NCI-H1694 treated with DMSO at 0.1 percent for 48 hours (cell line): Measurements from ENCODE around the gene HINFP.

Source experiments
- DNase-seq: peaks from one replicate; lab custom pipeline; 2025; lab: John Stamatoyannopoulos, UW

Gene HINFP, protein sequence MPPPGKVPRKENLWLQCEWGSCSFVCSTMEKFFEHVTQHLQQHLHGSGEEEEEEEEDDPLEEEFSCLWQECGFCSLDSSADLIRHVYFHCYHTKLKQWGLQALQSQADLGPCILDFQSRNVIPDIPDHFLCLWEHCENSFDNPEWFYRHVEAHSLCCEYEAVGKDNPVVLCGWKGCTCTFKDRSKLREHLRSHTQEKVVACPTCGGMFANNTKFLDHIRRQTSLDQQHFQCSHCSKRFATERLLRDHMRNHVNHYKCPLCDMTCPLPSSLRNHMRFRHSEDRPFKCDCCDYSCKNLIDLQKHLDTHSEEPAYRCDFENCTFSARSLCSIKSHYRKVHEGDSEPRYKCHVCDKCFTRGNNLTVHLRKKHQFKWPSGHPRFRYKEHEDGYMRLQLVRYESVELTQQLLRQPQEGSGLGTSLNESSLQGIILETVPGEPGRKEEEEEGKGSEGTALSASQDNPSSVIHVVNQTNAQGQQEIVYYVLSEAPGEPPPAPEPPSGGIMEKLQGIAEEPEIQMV

GRCh38 chr11:119121008-119121810, at the start of gene HINFP:
Gene HINFP (plus strand): TSS chr11:119121580. CDS start chr11:119126945, 5,365 bp downstream.
- peak; percentile 84 for DNase-seq

DNA sequence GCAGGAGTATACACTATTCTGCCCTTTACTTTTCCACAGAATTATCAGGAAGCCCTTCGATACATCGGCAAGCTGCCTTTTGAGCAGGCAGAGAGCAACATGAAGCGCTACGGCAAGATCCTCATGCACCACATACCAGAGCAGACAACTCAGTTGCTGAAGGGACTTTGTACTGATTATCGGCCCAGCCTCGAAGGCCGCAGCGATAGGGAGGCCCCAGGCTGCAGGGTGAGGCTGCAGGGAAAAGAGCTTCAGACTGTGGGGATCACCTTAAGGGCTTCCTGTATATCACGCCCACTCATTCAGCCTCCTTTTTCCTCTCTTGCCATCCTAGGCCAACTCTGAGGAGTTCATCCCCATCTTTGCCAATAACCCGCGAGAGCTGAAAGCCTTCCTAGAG, 43.5 kb upstream of the HINFP start:
- DNase-seq = no peak

DNA sequence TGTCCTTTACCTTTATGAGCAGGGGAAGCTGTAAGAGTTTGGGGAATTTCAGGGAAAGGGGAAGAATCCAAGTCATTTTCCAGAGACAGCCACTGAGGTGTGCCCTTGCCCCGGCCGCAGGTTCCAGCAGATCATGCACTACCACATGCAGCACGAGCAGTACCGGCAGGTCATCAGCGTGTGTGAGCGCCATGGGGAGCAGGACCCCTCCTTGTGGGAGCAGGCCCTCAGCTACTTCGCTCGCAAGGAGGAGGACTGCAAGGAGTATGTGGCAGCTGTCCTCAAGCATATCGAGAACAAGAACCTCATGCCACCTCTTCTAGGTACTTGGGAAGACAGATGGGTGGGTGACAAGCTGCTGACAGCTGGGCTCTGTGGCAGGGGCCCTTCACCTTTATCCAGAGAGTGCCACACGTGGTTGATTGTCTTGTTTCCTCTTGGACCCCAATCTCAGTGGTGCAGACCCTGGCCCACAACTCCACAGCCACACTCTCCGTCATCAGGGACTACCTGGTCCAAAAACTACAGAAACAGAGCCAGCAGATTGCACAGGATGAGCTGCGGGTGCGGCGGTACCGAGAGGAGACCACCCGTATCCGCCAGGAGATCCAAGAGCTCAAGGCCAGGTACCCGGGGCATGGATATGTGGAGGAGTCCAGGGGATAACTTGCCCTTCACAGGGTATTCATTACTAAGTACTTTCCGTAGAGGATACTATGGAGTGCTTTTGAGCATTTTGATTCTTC, 42.5 kb upstream of the HINFP start:
- DNase-seq = no peak

- DNase-seq = no peak
These were observed 39.6 kb upstream of the HINFP start for GRCh38 chr11:119081682-119082260.

- peak; percentile 64 for DNase-seq
These were observed 36.5 kb upstream of the HINFP start, which contains the start of gene HMBS for GRCh38 chr11:119084663-119085436. Gene HMBS (plus strand): TSS chr11:119084881. CDS start chr11:119085034, 153 bp downstream.

GRCh38 chr11:119085437-119085847, 35.9 kb upstream of the HINFP start:
- no peak for DNase-seq

- no peak for DNase-seq
These were observed 34.3 kb upstream of the HINFP start for GRCh38 chr11:119087123-119087522.

DNA sequence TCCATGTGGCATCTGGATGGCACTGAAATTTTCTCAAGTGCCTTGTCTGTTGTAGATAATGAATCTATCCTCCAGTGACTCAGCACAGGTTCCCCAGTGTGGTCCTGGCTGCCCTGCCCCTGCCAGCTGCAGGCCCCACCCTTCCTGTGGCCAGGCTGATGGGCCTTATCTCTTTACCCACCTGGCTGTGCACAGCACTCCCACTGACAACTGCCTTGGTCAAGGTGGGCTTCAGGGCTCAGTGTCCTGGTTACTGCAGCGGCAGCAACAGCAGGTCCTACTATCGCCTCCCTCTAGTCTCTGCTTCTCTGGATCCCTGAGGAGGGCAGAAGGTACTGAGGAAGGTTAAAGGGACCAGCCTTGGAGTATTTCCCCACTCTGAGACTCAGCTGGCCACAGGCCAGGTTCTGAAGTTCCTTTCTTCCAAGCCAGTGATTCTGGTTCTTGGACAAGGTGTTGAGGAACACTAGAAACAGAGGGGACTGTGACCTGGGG, 33.6 kb upstream of the HINFP start:
- DNase-seq = no peak

DNA sequence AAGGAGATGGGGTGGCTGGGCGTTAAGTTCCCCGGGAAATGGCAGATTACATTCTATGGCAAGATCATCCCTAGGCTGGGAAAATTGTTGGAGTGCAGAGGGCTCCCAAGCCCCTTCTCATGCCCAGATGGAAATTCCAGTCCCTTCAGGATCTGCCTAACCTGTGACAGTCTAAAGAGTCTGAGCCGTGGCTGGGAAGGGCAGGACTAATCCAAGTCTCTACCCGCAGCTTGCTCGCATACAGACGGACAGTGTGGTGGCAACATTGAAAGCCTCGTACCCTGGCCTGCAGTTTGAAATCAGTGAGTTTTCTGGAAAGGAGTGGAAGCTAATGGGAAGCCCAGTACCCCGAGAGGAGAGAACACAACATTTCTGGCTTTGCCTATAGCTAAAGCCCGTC, 33.0 kb upstream of the HINFP start:
- DNase-seq = no peak

- no peak for DNase-seq
These were observed 32.1 kb upstream of the HINFP start for GRCh38 chr11:119089319-119089718.

GRCh38 chr11:119091178-119091577, 30.2 kb upstream of the HINFP start:
- DNase-seq = no peak

DNA sequence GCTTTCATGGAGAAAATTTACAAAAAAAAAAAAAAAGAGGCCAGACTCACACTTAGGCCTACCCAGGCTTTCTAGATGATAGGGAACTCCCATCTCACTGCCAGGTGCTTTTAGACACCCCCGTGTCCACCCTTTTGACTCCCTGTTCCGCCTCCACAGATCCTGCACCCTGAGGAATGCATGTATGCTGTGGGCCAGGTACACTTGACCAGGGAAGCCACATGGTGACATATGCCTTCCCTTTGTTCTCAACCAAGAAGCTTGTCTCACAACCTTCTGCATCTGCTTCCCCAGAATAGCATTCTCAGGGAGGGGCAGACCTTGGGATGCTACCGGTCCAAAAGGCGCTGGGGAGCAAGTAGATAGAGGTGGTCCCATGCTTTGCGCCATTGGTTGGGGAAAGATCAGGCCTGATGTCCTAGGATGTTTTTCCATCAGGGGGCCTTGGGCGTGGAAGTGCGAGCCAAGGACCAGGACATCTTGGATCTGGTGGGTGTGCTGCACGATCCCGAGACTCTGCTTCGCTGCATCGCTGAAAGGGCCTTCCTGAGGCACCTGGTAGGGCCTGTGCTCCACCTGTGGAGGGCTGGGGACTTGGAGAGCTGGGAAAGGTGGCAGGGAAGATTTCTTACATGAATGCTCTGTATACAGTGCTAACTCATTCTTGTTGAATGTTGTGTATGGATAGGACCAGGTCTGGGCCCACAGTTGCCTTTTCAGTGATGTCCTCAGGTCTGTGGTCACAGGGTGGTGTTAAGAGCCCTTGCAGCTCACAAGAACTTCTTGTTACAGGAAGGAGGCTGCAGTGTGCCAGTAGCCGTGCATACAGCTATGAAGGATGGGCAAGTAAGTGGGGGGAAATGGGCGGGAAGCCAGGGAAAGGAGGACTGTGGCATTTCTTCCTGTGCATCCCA, 29.2 kb upstream of the HINFP start:
- DNase-seq = no peak

DNA sequence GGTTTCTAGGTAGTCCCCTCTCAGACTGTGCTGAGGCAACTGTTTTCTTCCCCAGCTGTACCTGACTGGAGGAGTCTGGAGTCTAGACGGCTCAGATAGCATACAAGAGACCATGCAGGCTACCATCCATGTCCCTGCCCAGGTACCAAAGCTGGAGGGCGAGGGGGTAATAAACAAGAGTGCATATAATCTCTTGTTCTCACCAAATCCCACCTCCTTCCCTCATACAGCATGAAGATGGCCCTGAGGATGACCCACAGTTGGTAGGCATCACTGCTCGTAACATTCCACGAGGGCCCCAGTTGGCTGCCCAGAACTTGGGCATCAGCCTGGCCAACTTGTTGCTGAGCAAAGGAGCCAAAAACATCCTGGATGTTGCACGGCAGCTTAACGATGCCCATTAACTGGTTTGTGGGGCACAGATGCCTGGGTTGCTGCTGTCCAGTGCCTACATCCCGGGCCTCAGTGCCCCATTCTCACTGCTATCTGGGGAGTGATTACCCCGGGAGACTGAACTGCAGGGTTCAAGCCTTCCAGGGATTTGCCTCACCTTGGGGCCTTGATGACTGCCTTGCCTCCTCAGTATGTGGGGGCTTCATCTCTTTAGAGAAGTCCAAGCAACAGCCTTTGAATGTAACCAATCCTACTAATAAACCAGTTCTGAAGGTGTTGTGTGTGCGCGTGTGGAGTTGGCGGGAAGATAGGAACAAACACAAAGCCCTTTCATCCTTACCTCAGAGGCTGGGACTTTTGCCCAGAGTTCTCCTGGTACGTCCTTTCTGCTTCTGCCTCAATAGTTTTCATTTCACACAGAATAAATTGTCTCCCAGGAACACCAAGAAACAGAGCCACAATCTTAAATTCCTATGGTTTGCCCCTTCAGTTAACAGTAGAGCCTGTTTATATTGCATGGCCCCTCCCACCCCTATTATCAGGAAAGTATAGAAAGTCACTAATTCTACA, 28.2 kb upstream of the HINFP start:
- DNase-seq = no peak

DNA sequence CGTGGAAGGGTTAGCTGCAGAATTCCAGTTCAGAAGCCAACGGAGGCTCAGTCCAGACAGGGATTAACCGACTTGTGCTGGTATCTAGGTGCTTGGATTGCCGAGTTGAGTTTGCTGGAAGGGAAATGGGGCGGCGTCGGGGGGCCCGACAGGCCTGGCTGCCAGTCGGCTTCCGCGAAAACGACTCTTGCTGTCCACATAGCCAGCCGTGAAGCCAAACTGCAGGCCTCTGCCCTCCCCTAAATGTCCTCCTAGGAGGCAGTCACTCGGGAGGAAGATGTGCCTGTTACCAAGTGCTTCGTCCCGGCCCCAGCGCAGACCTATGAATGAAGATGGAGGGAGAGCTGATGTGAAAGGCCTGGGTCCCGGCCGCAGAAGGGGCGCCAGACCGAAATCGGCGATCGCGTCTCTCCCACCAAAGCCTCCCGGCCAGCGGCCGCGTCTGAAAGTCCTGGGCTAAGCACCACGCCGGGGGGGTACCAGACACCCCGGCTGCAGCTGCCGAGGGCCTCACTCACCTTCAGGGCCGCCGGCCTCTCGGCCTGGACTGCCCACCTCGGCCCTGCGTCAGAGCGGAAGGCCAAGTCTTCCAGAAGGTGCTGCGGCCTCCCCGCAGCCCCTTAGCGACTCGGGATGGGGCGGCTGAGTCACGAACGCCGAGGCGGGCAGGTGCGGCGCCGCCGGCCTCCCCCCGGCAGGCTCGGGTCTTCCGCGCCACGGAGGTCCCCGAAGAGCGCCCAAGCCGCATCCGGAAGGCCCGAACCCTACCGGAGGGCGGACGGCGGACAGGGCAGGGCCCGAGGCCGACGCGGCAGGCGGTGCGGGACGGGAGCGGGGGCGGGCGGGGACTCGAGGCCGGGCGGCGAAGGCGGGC, 27.2 kb upstream of the HINFP start:
- DNase-seq = no peak

- DNase-seq = no peak
These were observed 26.6 kb upstream of the HINFP start for GRCh38 chr11:119094816-119095065.

- peak; percentile 87 for DNase-seq
These were observed 26.1 kb upstream of the HINFP start for GRCh38 chr11:119095066-119095880.

DNA sequence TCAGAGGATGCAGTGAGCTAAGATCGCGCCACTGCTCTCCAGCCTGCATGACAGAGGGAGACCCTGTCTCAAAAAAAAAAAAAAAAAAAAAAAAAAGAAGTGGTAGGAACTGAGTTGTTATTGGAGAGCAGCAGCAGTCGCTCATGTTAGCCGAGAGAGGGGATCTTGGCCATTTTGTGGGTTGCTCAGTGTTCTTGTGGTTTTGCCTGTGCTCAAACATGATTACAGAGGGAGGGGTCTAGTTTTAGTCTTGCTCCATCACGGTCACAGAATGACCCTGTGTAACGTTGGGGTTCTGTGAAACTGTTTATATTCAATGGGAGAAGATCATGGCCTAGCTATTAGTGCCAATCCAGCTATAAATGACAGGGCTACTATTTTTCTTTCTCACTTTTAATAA, 21.7 kb upstream of the HINFP start:
- no peak for DNase-seq
